Gastrocnemius medialis (tissue), 4 donors: Measurements from ENCODE around the gene TRIO.

Source experiments
- POLR2A ChIP-seq, 2 donors: fragments of 450-650 bp; IDR thresholded peaks; one replicate each; pipeline ENCODE4 v1.6.1; 2017; ENCODE audit warnings: antibody characterized with exemption in 2 of 2, mild to moderate bottlenecking in 2 of 2, moderate library complexity in 2 of 2
- TF ChIP-seq, protein P1 (sequence below), 5 experiments: fragments of 450-650 bp in 3 of 5; fragments of 200-600 bp in 2 of 5; sonication (generic) in 2 of 5; IDR thresholded peaks in 4 of 5; conservative IDR thresholded peaks in 1 of 5; 1 replicate in 4 of 5; 2 replicates in 1 of 5; pipeline ENCODE4 v1.5.1; 2016 to 2019; ENCODE audit warnings: antibody characterized with exemption in 5 of 5, mild to moderate bottlenecking in 3 of 5, moderate library complexity in 3 of 5

GRCh38 chr5:14424011-14424685, 281.0 kb downstream of the TRIO start:
- TF ChIP-seq, protein P1, sequence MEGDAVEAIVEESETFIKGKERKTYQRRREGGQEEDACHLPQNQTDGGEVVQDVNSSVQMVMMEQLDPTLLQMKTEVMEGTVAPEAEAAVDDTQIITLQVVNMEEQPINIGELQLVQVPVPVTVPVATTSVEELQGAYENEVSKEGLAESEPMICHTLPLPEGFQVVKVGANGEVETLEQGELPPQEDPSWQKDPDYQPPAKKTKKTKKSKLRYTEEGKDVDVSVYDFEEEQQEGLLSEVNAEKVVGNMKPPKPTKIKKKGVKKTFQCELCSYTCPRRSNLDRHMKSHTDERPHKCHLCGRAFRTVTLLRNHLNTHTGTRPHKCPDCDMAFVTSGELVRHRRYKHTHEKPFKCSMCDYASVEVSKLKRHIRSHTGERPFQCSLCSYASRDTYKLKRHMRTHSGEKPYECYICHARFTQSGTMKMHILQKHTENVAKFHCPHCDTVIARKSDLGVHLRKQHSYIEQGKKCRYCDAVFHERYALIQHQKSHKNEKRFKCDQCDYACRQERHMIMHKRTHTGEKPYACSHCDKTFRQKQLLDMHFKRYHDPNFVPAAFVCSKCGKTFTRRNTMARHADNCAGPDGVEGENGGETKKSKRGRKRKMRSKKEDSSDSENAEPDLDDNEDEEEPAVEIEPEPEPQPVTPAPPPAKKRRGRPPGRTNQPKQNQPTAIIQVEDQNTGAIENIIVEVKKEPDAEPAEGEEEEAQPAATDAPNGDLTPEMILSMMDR (IDR thresholded peaks at IDR 0.05 in 4 of 5, conservative IDR thresholded peaks at IDR 0.05 in 1 of 5): no peak
- no peak for TF ChIP-seq POLR2A (IDR thresholded peaks at IDR 0.05)
